HG02678 (cell line): ENCODE measurements around the gene BTNL3.
"Not testable (repeated sequence)": the region's sequence is repeated elsewhere in the genome, so short reads cannot be mapped to it uniquely, and the experiment has no call there.

Experiments used
- ATAC-seq: cut with Tn5 transposase; IDR thresholded peaks from one replicate; pipeline ENCODE4 v1.9.1; 2021; ENCODE audit warnings: mild to moderate bottlenecking, moderate library complexity; ENCODE audit not compliant: unreplicated experiment

The BTNL3 gene

GRCh38 chr5:181045857-181046256 is 57.2 kb downstream of the BTNL3 start:
- not testable (repeated sequence) for ATAC-seq

GRCh38 chr5:181047288-181047687 is 58.6 kb downstream of the BTNL3 start:
- no peak for ATAC-seq

GRCh38 chr5:181047921-181048320 is 59.3 kb downstream of the BTNL3 start:
- ATAC-seq = no peak

GRCh38 chr5:181050016-181050415 is 61.4 kb downstream of the BTNL3 start:
- ATAC-seq = no peak

- no peak for ATAC-seq
These were observed 63.4 kb downstream of the BTNL3 start for GRCh38 chr5:181051841-181052671.

GRCh38 chr5:181052672-181053487 is 64.2 kb downstream of the BTNL3 start:
- ATAC-seq = no peak

- ATAC-seq = no peak
These were observed 65.0 kb downstream of the BTNL3 start for GRCh38 chr5:181053488-181054121.

- ATAC-seq = no peak
These were observed 65.5 kb downstream of the BTNL3 start for GRCh38 chr5:181054138-181054537.

- no peak for ATAC-seq
These were observed 66.3 kb downstream of the BTNL3 start for GRCh38 chr5:181054871-181055459.
